OCI-LY3 (cell line): ENCODE measurements around the gene ATP6V0A1.
A peak's percentile ranks its signal among the peaks of the same experiment; 100 is the strongest.

Experiments
- H2AFZ ChIP-seq: fragments of 200-600, 300-600 bp; shearing (Covaris generic); 2 replicates; pipeline ENCODE4 v1.6.0; 2014; ENCODE audit warnings: antibody characterized with exemption, low read depth, low read length
- H3K27ac ChIP-seq: fragments of 200-600, 300-600 bp; sonication (generic); 2 replicates; pipeline ENCODE4 v1.5.1; 2014; ENCODE audit warnings: mild to moderate bottlenecking, low read length, moderate library complexity, mixed read lengths
- H3K27me3 ChIP-seq: fragments of 200-600, 300-600 bp; sonication (generic); 2 replicates; pipeline ENCODE4 v1.6.1; 2014; ENCODE audit warnings: low read depth, low read length, mixed read lengths
- H3K36me3 ChIP-seq: fragments of 200-600, 300-600 bp; sonication (generic); replicated peaks from 2 replicates; pipeline ENCODE3; 2014; ENCODE audit warnings: low read depth, low read length, mixed read lengths
- H3K4me1 ChIP-seq: fragments of 300-600, 200-600 bp; sonication (generic); 2 replicates; pipeline ENCODE4 v1.6.1; 2014; ENCODE audit warnings: low read length, mixed read lengths
- H3K4me2 ChIP-seq: fragments of 200-600, 300-600 bp; sonication (generic); 2 replicates; pipeline ENCODE4 v1.6.1; 2014; ENCODE audit warnings: low read length, mixed read lengths
- H3K4me3 ChIP-seq: fragments of 300-600, 200-600 bp; sonication (generic); 2 replicates; pipeline ENCODE4 v1.5.1; 2014; ENCODE audit warnings: antibody characterized with exemption, mild to moderate bottlenecking, low read length, moderate library complexity
- H3K79me2 ChIP-seq: fragments of 300-600, 200-600 bp; shearing (Covaris generic); 2 replicates; pipeline ENCODE4 v1.6.1; 2014; ENCODE audit warnings: mild to moderate bottlenecking, low read length, mixed read lengths
- H3K9ac ChIP-seq: fragments of 300-600, 200-600 bp; shearing (Covaris generic); 2 replicates; pipeline ENCODE4 v1.6.0; 2014; ENCODE audit warnings: mild to moderate bottlenecking, low read length, moderate library complexity
- H3K9me3 ChIP-seq: fragments of 200-600, 300-600 bp; shearing (Covaris generic); 2 replicates; pipeline ENCODE4 v1.6.1; 2014; ENCODE audit warnings: low read length, mixed read lengths; ENCODE audit not compliant: insufficient read depth
- H4K20me1 ChIP-seq: fragments of 200-600, 300-600 bp; sonication (generic); 2 replicates; pipeline ENCODE4 v1.6.1; 2016; ENCODE audit warnings: low read length, mixed read lengths; ENCODE audit not compliant: insufficient read depth
- CTCF ChIP-seq: fragments of 200-600, 300-600 bp; sonication (generic); IDR thresholded peaks from 2 replicates; pipeline ENCODE4 v1.5.1; 2014; ENCODE audit warnings: antibody characterized with exemption, low read length, low read depth
- EZH2phosphoT487 ChIP-seq: fragments of 200-600 bp; shearing (Covaris generic); IDR thresholded peaks from 2 replicates; pipeline ENCODE4 v1.6.1; 2018; ENCODE audit warnings: antibody characterized with exemption, mixed run types, low read depth

Gene ATP6V0A1

GRCh38 chr17:42429726-42430447 lies 28.8 kb upstream of the ATP6V0A1 start:
- Histone ChIP-seq H3K4me1 (peaks cover 20% of the 10 kb centered on the region), H3K4me2 (no peak overlapping the region; the same call in 1 of the 2 replicates), H3K9me3 (no peaks in the 10 kb centered on the region), H4K20me1 (no peaks in the 10 kb centered on the region), H3K27me3 (peaks cover 8% of the 10 kb centered on the region; the same call in 1 of the 2 replicates), H3K79me2 (no peaks in the 10 kb centered on the region), H3K4me3 (no peak overlapping the region), H2AFZ (no peak overlapping the region), H3K36me3 (no peaks in the 10 kb centered on the region), H3K9ac (no peak overlapping the region), H3K27ac (no peak overlapping the region)
- no peak for TF ChIP-seq CTCF
- TF ChIP-seq EZH2phosphoT487: no peak

GRCh38 chr17:42431758-42432161 lies 26.9 kb upstream of the ATP6V0A1 start:
- no peaks in the 10 kb centered on the region for H3K36me3 ChIP-seq
- no peak overlapping the region for H3K4me2 ChIP-seq
- no peak overlapping the region for H3K27ac ChIP-seq
- no peak for TF ChIP-seq CTCF
- TF ChIP-seq EZH2phosphoT487: no peak
- H3K27me3 ChIP-seq: peaks cover 8% of the 10 kb centered on the region; the same call in 1 of the 2 replicates
- H2AFZ ChIP-seq: no peak overlapping the region
- H3K4me1 ChIP-seq: peaks cover 20% of the 10 kb centered on the region
- no peaks in the 10 kb centered on the region for H4K20me1 ChIP-seq
- no peak overlapping the region for H3K9ac ChIP-seq
- H3K79me2 ChIP-seq: no peaks in the 10 kb centered on the region
- no peaks in the 10 kb centered on the region for H3K9me3 ChIP-seq
- no peak overlapping the region for H3K4me3 ChIP-seq

GRCh38 chr17:42436391-42436790 lies 22.3 kb upstream of the ATP6V0A1 start:
- H2AFZ ChIP-seq: no peak overlapping the region
- no peaks in the 10 kb centered on the region for H3K27me3 ChIP-seq
- peaks cover 5% of the 10 kb centered on the region; the same call in 1 of the 2 replicates for H3K4me1 ChIP-seq
- H3K4me3 ChIP-seq: no peak overlapping the region
- no peak overlapping the region for H3K4me2 ChIP-seq
- H3K9ac ChIP-seq: no peak overlapping the region
- no peaks in the 10 kb centered on the region for H3K79me2 ChIP-seq
- no peaks in the 10 kb centered on the region for H4K20me1 ChIP-seq
- TF ChIP-seq CTCF: no peak
- TF ChIP-seq EZH2phosphoT487: no peak
- no peaks in the 10 kb centered on the region for H3K36me3 ChIP-seq
- no peaks in the 10 kb centered on the region for H3K9me3 ChIP-seq
- no peak overlapping the region for H3K27ac ChIP-seq

- H2AFZ ChIP-seq: no peak overlapping the region
- H3K4me2 ChIP-seq: no peak overlapping the region; the same call in 1 of the 2 replicates
- H3K4me1 ChIP-seq: peaks cover 9% of the 10 kb centered on the region; the same call in 1 of the 2 replicates
- H3K27me3 ChIP-seq: no peaks in the 10 kb centered on the region
- H3K9ac ChIP-seq: no peak overlapping the region
- H4K20me1 ChIP-seq: no peaks in the 10 kb centered on the region
- no peaks in the 10 kb centered on the region for H3K79me2 ChIP-seq
- TF ChIP-seq EZH2phosphoT487: no peak
- TF ChIP-seq CTCF: peak; percentile 32
- no peaks in the 10 kb centered on the region for H3K9me3 ChIP-seq
- H3K27ac ChIP-seq: no peak overlapping the region
- no peaks in the 10 kb centered on the region for H3K36me3 ChIP-seq
- H3K4me3 ChIP-seq: no peak overlapping the region
These were observed 19.8 kb upstream of the ATP6V0A1 start for GRCh38 chr17:42438600-42439567.
